ENCODE data around the gene PHKG1.
"Not testable (repeated sequence)": the region's sequence is repeated elsewhere in the genome, so short reads cannot be mapped to it uniquely, and the experiment has no call there.

GRCh38 chr7:56104138-56104537 lies 11.4 kb upstream of the PHKG1 start:
- not testable (repeated sequence) for TF ChIP-seq CTCF (conservative IDR thresholded peaks at IDR 0.05; ENCODE audit: low read length); EZH2phosphoT487 (IDR thresholded peaks at IDR 0.05; ENCODE audit: borderline replicate concordance, low read depth, low read length)
